ENCODE results near the gene TBCE.

DNA sequence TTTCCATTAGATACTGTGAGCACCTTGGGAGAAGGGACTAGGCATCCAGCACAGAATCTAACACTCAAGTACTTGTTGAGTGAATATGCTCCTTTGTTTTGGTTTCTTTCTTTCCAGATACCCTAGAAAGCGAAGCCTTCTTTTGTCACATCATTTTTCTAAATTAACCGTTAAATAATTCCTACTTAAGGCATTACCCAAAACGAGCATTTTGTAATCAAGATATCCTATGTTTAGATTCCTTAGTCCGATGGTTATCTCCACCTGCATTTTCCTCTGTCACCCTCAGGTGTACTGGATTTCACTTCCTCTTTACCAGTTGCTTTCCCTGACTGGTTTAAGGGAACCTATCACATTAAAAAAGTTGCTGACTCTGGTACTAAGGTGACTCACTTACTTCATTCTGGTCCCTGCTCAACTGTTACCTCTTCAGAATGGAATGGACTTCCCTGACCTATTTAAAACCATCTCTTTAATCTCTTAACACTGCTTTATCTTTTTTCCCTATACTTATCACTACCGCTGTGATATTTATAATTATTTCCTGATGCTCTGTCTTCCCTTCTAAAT is 133.8 kb downstream of the TBCE start:
- TF ChIP-seq, protein P1, sequence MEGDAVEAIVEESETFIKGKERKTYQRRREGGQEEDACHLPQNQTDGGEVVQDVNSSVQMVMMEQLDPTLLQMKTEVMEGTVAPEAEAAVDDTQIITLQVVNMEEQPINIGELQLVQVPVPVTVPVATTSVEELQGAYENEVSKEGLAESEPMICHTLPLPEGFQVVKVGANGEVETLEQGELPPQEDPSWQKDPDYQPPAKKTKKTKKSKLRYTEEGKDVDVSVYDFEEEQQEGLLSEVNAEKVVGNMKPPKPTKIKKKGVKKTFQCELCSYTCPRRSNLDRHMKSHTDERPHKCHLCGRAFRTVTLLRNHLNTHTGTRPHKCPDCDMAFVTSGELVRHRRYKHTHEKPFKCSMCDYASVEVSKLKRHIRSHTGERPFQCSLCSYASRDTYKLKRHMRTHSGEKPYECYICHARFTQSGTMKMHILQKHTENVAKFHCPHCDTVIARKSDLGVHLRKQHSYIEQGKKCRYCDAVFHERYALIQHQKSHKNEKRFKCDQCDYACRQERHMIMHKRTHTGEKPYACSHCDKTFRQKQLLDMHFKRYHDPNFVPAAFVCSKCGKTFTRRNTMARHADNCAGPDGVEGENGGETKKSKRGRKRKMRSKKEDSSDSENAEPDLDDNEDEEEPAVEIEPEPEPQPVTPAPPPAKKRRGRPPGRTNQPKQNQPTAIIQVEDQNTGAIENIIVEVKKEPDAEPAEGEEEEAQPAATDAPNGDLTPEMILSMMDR (IDR thresholded peaks at IDR 0.05) = no peak
- TF ChIP-seq POLR2A (IDR thresholded peaks at IDR 0.05) = no peak
